Left forelimb (tissue), 1 donor: ENCODE measurements around the gene ZCCHC2.

Experiments
- DNase-seq: peaks from one replicate; pipeline ENCODE4 v3.0.0-alpha.2; 2018; ENCODE audit warnings: low spot score

The ZCCHC2 gene

DNA sequence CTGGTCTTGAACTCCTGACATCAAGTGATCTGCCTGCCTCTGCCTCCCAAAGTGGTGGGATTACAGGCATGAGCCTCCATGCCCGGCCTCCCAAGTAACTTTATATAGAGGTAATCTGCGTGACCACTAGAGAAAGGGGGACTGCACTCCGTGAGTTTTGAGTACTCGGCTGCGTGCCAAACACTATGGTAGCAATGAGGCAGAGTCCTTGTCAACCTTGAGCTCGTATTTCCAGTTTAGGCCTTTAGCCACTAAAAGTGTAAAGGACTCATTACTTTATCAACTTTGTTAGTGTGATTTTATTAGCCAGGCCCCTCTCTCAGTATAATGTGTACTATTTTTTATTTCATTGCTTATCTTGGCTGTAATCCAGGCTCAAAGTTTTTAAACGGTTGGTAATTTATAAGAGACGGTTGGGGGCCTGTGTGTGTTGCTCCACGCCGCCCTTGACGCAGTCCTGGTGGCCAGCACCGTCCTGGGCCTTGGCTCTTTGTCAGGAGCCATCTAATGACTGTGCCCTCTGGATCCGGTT, 56.2 kb downstream of the ZCCHC2 start:
- DNase-seq: no peak

DNA sequence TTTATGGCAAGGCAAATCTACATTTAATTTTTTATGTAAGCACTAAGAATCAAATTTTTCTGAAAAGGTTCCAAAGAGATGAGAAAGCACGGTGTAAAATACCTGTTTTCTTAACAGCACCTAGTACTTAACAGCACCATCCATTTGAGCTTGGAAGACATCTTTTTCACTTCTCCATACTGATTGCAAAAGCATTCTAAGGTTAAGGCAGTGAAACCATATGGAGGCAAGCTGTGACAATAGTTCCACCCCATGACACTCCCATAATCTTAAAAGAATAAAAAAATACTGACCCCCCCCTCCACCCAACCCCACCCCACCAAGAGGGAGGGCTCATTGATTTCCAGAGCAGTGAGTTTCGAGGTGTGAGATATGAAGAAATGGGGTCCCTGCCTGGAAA, 60.6 kb downstream of the ZCCHC2 start:
- no peak for DNase-seq

DNA sequence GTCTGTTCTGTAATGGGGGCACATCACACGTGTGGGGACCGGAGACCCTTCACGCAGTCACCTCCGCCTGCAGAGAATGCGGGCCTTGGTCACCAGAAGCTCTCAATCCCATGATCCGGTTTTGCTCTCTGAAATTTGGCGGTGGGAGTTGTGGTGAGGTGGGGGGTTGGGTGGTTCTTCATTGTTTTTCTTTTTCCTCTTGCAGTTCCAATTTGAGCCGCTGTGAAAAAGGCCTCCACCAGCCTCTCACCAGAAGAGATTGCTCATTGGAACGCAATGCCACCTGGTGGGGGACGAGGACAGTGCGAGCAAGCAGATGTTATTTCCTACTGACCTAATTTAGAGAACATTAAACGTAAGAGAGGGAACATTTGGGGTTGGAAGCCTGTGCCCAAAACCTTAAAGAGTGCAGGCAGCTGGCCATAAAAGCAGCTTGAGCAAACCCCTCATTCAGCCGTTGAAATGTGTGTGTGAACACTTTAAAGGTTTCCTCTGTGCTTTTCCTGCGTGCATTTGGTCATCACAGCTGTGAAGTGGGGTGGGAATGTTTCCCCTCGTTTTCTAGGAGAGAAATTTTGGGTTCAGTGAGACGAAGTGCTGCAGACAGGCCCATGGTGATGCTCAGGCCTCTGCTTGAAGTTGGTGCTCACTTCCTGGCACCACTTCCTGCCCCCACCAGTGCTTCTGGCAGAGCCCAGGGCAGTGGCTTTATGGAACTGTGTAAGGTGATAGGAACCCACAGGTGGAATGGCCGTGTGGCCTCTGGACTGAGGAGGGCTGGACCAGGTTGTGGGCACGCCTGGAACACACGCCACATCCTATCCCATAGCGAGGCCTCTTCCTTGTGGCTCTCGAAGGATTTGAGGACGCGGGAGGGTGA, 61.7 kb downstream of the ZCCHC2 start:
- DNase-seq: peak; percentile 87

DNA sequence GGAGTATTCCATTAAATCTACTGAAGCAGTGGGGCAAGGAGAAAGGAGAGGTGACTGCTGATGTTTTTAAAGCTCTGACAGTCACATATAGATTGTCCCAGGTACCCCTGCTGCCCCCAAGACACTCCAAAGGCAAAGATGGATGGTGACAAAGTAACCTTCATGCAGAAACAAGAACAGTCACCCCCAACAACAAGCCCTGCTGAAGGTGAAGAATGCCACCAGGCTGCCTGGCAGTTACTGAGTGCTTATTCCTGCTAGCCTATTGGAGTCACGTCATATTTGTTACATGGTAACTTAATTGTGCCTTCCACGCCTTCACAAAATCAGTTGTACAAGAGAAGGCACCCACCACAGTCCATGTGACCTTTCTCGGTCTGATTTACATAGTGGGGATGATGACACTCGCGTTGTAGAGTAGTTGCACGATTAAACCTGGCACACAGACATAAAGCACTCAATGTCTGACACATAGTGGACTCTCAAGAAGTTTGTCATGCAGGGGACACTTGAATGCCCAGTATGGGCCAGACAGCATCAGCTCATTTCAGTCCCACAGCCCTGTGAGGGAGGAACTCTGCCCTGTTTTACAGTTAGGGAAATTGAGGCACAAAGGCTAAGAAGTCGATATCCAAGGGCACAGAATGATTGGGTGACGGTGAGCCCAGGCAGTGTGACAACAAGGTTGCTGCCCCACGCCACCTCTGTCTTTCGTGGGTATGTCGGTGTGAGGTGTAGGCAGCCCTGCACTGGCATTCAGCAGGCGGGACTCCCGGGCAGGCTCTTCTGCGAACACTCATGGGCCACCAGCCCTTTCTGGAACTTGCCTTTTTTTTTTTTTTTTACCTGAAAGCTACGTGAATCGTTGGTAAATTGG, 62.7 kb downstream of the ZCCHC2 start:
- no peak for DNase-seq

DNA sequence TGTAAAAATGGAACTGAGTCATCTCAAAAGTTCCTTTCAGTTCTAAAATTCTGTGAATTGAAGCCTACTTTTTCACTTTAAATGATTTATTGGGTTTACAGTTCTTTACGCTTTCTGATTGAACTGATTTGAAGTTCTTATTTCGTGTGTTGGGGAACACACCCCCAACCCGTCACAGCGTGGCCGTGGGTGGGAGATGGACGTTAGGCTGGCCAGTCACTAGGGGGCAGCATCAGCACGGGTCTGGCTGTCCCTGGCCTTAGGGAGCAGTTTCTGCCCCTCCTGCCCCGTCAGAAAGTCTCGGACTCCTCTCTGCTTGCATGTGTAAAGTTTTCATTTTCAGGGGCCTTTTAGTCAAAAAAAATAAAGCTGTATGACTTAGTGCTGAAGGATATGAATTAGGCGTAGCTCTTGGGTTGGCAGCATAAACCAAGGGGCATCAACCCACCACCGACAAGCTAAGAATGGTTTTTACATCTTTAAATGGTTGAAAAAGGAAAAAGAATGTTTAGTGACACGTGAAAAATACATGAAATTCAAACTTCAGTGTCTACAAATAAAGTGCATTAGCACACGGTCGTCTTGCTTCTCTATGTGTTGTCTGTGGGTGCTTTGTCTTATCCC, 63.4 kb downstream of the ZCCHC2 start:
- peak; percentile 75 for DNase-seq

DNA sequence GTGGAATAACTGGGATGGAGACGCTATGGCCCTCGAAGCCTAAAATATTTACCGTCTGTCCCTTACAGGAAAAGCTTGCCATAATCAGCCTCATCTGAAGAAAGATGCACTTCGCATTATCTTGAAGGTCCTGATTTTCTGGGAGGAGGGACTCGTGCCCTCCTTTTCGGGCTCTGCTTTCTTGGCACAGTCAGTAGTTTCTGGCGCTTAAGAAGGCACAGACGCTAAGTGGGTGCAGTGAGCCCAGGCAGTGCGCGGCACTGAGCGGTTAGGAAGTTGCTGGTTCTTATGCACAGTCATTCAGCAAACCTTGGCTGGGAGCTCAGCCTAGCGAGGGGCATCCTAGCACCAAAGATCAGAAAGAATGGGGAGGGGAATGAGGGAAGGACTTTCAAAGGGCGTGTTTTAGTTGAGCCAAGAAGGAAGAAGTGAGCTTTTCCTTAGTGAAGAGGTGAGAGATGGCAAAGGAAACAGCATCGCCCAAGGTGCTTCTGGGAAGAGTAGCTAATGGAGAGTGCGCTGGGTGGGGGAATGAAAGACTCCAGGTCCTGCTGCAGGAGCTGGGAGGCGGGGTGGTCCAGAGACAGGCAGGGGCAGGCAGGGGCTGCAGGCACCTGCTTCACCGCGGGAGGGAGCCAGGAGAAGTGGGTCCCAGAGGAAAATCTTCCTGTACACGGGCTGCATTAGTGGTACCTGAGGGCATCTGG, 64.1 kb downstream of the ZCCHC2 start:
- no peak for DNase-seq

DNA sequence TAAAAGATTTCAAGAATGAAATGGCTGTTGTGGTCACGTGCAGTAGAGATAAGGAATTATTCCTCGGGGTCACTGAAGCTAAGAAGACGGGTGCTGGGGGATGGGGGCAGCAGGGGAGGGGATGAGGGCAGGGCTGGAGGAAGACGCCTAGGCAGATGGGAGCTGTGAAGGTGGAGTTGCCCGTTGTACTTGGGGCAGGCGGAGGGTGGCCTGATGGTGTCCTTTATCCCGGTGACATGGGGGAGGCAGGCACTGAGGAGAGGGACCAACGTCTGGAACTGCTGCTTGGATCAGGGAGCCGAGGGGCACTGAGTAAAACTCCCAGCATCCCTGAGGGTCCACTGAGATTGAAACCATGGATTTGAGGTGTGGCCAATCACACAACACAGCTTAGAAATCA, 64.9 kb downstream of the ZCCHC2 start:
- no peak for DNase-seq

DNA sequence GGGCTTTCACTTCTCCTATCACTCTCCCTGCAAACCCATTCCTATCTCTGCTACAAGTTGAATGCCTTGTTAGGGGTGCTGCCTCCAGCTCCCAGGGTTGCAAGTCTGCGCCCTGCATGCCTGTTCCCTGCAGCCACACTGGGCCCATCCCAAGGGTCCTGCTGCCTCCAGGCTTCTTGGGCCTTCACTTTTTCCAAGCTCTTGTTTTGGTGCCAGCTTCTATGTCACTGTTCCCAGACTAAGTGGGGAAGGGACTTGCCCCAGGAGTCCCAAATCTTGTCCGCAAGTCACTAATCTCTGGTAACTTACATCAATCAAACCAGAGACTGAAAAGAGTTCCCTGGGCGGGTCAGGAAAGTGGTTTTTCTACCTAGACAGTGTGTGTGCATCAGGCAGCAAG, 65.4 kb downstream of the ZCCHC2 start:
- no peak for DNase-seq

DNA sequence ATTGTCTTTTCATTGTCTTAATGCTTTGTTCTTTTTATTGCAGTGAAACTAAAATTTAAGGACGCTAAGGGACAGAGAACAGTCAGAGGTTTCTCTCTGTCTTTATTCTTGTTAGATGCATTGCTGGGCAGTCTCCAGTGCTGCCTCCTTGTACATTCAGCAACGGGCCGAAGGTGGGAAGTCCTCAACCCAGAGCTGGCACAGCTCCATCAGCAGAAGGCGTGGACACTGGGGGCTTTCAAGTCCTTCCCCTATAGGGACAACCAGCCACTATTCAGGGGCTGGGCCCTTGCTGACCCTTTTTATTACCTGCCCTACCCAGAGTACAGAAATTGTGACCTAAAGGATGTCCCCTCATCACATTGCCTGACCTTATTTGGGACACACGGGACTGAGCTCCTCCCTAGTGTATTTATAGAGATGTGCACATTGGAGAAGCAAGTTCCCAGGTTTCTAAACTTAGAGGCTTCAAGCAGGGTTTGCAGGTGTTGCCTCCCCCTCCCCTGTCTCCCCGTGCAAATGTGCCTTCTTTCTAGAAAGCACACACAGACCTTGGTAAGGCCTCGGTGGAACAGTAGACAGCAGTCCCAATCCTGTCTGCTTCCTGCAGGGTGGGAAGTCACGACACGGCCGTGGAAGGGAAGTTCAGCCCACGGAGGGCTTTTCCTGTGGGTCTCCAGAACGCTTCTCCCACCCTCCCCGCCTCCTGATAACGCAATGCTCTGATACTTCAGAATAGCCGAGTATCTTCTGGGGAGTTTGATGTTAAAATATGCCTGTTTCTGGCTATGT, 68.2 kb downstream of the ZCCHC2 start:
- no peak for DNase-seq

DNA sequence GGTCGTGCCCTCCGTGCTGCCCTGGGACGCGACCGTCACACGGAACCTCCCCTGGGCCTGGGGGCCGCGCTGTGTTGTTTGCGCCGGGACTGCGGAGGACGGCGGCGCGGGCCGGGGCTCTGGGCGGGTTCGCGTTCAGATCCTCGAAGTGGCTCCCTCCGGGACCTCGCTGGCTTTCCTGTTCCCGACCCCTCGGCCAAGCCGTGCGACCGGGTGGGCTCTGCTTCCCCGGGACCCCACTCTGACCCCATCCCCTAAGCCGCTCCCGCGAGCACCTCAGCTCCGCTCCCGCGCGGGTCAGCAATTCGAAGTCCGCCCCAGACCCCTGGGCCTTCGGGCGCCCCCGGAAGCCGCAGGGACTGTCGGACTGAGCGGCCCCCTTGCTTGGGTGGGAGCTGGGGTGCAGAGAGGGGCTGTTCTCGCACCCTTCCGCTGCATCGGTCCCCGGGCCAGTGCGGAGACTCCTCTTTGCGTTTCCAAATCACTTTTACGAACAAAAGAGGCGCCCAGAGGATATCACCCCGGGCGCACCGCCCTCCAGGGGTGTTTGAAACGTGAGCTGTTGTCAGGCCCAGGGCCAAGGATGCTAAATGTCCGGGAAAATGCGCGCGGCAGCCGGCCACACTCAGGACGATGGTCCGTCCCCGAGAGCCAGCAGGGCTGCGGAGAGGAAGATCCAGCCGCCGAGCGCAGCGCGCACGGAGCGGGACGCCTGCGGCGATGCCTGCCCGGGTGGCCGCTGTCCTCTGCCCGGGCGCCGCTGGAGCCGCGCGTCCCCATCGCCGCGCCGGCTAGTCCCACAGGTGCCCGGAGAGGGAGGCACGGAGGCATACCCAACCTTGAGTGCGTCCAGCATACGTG, 73.5 kb downstream of the ZCCHC2 start:
- DNase-seq: no peak

DNA sequence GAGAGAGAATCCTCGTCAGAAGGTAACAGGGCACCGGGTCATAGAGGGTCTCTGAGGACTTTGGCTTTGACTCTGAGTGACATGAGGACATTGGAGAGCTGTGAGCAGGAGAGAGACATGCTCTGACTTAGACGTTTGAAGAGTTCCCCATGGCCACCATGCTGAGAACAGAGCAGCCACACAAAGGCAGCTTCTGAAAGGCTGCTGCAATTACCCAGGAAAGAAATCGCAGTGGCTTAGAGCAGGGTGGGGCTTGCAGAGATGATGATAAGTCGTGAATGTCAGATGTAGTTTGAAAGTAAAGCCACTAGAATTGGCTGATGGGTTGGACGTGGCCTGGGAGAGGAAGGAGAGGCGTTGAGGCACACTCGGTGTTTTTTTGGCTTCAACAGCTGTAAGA, 79.0 kb downstream of the ZCCHC2 start:
- DNase-seq: no peak

DNA sequence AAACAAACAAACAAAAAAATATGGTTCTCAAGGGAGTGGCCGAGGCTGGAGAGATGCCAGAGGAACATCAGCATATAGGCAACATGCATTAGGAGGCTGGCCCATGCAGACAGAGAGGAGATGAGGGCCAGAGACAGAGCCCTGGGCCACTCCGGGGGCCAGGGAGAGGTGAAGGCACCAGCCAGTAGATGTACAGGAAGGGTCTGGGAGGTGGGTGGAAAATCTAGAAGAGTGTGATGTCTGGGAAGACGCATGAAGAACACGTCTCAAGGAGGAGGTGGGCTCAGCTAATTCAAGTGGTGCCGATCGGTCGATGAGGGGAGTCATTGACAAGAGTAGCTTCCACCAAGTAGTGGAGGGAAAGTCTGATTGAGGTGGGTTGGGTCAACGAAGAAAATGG, 79.9 kb downstream of the ZCCHC2 start:
- no peak for DNase-seq

DNA sequence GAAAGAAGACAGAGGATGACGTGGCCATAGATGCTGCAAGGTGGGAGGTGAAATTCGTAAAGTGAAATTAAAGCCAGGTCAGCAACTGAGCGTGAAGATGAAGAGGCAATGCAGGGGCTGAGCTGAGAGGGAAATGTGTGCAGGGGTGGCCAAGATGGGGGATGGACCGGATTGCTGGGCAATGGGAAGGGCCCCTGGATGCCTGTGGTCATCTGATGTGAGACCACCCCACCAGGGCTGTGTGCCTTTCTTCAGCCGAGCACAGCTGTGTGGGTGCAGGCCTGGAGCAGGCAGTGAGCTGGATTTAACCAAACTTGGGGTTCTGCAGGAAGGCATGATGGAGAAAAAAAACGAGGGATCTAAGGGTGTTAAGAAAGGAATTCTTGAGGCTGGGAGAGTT, 80.4 kb downstream of the ZCCHC2 start:
- peak; percentile 14 for DNase-seq

DNA sequence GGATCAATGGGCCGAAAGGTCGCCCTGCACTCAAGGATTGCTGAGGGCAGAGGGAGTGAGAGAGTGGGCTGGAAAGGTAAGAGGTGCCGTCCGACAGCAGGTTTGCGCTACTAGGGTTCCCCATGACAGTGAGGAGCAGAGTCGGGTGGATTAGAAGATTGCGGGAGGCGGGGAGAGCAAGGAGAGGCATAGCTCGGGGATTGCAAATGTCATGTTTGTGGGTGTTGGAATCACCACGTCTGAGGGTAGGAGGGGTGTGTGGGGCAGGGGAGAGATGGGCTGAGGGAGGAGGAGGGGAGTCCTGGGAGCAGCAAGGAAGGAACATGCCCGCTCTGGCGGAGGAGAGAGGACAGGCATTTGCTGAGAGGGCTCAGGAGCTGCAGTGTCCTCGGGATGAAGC, 81.2 kb downstream of the ZCCHC2 start:
- no peak for DNase-seq

DNA sequence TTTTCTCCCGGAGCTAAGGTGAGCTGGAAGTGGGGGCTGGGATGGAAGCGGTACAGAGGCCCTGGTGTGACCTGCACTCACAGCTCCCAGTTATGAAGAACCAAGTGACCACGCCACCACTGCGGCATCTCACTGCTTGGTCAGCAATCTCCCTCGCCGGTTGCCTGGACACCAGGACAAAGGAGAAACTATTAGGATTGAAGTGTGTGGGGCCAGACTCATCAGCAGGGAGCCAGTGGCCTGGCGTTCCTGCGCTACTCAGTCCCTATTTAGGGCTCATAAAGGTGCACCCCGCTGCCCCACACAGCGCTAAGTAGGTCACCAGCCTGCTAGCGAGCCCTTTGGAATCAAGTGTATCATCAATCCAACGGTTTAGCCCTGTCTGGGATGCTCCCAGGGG, 82.9 kb downstream of the ZCCHC2 start:
- DNase-seq: no peak

DNA sequence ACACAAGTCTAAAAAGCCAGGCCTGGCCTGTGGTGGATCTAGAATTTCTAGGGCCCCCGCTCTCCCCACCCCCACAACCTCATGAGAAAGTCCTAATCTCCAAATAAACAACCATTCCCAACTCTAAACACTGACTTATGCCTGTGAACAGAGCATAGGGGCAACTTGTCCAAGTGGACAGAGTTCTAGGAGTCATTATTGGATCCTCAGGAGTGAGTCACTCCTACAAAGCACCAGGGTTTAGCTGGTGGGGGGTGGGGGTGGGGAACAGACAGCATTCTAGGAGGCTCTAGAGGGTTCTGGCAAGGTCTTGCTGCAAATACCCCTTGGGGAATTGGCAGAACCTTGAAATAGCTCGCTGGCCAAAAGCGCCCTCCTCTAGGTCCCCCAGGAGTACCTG, 83.3 kb downstream of the ZCCHC2 start:
- no peak for DNase-seq

DNA sequence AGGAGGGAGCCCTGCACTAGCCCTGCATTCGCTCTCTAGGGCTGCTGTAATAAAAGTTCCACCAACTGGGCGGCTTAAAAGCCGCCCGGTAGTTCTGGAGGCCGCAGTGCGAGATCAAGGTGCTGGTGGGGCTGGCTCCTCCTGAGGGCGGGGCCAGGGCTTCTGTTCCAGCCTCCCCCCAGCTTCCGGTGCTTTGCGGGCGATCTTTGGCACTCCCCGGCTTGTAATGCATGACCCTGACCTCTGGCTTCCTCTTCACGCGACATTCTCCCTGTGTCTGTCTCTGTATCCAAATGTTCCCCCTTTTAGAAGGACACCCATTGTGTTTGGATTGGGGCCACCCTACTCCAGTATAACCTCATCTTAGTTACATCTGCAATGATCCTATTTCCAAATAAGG, 84.5 kb downstream of the ZCCHC2 start:
- DNase-seq: no peak

DNA sequence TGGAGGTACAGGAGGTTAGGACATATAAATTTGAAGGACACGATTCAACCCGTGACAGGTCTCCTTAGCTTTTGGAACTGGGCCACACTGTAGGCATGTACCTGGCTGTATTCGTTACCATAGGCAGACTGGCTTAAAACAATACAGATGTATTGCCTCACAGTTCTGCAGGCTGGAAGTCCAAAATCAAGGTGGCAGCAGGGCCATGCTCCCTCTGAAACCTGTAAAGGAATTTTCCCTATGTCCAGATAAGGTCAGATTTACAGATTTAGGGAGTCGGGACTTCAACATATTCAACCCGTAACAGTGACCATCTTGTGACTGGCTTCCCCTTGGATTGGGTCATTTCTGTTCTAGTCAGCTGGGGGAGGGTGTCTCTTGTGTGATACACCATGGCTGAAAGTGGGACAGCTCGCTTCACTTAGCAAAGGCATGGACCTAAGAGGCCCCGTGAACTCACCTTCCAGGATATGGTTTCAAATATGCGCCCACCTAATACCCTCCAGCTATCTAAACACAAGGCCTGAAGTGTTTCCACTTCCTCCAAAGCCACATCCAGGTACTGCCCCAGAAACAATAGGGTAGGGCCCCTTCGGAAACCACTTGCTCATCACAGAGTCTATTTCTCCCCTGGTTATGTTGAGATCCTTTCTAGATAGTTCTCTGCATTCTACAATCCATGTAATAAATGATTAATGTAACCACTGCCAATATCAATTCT, 85.0 kb downstream of the ZCCHC2 start:
- DNase-seq: no peak

DNA sequence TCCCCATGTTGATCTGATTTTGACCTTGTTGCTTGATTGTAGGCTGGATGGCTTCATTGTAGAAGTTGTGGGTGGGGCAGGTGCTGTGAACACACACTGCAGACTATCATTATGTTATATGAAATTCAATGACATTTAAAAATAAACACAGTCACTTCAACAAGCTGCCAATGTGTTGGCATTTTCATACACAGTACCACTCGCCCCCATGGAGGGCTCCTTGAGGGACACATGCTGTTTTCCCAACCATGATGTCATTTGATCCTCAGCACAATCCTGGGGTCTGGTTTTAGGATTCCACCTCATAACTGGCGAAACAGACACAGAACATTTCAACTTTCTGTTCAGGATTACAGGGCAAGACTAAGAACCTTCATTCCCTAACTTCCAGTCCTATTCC, 86.9 kb downstream of the ZCCHC2 start:
- DNase-seq: no peak

DNA sequence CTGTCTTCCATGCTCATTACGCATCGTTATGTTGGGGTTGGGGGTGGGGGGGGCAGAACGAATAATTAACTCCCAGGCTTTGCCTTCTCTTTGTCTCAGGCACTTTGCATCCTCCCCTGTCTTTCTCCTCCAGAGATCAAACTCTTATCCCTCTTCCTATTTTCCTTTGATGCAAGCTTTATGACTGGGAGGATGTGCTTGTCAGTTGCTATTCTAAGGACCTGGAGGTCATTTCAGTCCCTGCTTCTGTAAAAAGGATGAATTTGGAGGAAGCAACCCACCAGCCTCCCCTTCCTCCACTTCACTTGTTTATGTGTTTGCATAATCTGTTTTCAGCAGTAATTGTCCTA, 87.5 kb downstream of the ZCCHC2 start:
- DNase-seq: no peak
